HFF-Myc (cell line): Measurements from ENCODE around the gene CMTR2.

ENCODE experiments used
- DNase-seq: peaks from one replicate; pipeline ENCODE4 v3.0.0-alpha.2; 2011; ENCODE audit warnings: low read depth; ENCODE audit errors: extremely low read depth
- H3K4me3 ChIP-seq: replicated peaks from 2 replicates; pipeline ENCODE4 v1.5.1; 2011; ENCODE audit warnings: low read depth, mild to moderate bottlenecking, control low read depth, low read length
- TF ChIP-seq, protein P1 (sequence below): IDR thresholded peaks from 2 replicates; pipeline ENCODE4 v1.5.1; 2012; ENCODE audit warnings: mild to moderate bottlenecking, low read depth, low read length, control low read depth; ENCODE audit errors: missing control alignments

CMTR2 gene

GRCh38 chr16:71282943-71283342, 6.3 kb downstream of the CMTR2 start:
- H3K4me3 ChIP-seq: no peak overlapping the region
- DNase-seq: no peak
- TF ChIP-seq, protein P1, sequence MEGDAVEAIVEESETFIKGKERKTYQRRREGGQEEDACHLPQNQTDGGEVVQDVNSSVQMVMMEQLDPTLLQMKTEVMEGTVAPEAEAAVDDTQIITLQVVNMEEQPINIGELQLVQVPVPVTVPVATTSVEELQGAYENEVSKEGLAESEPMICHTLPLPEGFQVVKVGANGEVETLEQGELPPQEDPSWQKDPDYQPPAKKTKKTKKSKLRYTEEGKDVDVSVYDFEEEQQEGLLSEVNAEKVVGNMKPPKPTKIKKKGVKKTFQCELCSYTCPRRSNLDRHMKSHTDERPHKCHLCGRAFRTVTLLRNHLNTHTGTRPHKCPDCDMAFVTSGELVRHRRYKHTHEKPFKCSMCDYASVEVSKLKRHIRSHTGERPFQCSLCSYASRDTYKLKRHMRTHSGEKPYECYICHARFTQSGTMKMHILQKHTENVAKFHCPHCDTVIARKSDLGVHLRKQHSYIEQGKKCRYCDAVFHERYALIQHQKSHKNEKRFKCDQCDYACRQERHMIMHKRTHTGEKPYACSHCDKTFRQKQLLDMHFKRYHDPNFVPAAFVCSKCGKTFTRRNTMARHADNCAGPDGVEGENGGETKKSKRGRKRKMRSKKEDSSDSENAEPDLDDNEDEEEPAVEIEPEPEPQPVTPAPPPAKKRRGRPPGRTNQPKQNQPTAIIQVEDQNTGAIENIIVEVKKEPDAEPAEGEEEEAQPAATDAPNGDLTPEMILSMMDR: no peak

DNA sequence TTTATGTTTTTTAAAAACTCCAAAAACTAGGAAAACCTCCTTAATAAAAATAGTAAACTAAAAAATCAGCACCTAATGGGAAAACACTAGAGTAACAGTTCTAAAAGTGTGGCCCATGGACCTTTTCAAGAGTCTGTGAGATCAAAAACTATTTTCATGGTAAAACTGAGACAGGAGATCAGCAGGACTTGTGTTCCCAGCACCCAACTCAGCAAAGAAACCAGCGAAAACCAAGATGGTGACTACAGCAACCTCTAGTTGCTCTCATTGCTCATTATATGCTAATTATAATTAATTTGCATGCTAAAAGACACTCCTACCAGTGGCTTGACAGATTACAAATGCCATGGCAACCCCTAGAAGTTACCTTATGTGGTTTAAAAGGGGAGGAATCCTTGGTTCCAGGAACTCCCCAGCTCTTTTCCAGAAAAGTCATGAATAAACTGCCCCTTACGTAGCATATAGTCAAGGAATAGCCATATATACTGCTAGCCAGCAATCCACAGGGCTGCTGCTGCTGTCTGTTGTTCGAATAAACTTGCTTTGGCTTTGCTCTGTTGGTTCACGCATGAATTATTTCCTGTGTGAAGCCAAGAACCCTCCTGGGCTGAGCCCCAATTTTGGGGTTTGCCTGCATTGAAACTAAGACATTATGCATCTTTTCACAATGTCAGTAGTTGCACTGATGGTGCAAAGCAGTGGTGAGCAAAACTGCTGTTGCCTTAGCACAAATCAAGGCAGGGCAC, 12.4 kb downstream of the CMTR2 start:
- TF ChIP-seq, protein P1: no peak
- no peak overlapping the region for H3K4me3 ChIP-seq
- DNase-seq: no peak

DNA sequence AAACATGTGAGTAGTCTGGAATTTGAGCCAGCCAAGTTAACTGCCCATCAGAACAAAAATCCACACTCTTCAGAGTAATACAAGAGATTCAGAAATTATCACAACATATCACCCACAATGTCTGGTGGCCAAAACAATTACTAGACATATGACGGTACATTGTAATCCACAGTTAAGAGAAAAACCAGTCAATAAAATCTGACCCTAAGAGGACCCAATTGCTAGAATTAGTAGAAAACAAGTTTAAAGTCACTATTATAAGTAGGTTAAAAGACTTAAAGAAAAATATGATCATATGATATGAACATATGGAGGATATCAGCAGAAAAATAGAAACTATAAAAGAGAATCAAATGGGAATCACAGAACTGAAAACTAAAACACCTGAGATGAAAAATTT, 15.8 kb downstream of the CMTR2 start:
- TF ChIP-seq, protein P1: no peak
- no peak for DNase-seq
- H3K4me3 ChIP-seq: no peak overlapping the region

GRCh38 chr16:71264299-71264698, 24.9 kb downstream of the CMTR2 start:
- no peak overlapping the region for H3K4me3 ChIP-seq
- TF ChIP-seq, protein P1: no peak
- DNase-seq: no peak

GRCh38 chr16:71263582-71263981, 25.6 kb downstream of the CMTR2 start:
- DNase-seq: no peak
- no peak overlapping the region for H3K4me3 ChIP-seq
- TF ChIP-seq, protein P1: no peak

- H3K4me3 ChIP-seq: no peak overlapping the region
- DNase-seq: no peak
- TF ChIP-seq, protein P1: no peak
Observed at GRCh38 chr16:71262391-71262790, 26.8 kb downstream of the CMTR2 start.

DNA sequence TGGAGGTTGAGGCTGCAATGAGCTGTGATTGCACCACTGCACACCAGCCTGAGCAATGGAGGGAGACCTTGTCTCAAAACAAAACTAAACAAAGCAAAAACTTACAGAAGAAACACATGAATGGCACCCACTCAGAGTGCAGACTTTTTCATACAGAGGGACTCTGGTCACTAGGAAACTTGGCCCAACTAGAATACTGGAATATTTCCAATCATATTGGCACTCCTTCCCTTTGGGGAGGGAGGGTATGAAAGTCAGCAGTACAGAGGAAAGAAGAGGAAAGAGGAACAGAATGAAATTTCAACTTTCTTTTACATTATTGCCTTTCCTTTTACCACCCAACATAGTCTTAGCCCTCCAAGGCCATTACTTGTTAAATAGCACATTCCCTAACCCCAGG, 28.2 kb downstream of the CMTR2 start:
- DNase-seq: no peak
- no peak overlapping the region for H3K4me3 ChIP-seq
- TF ChIP-seq, protein P1: no peak
